GM12892 (cell line): ENCODE results near the gene S100A7A.

Source experiments
- POLR2A ChIP-seq: IDR thresholded peaks from 2 replicates; pipeline ENCODE4 v1.6.1; 2011; ENCODE audit warnings: low read depth, low read length, control low read depth
- POLR2AphosphoS5 ChIP-seq: IDR thresholded peaks from 2 replicates; pipeline ENCODE4 v1.6.1; 2011; ENCODE audit warnings: low read depth, low read length, control low read depth
- TAF1 ChIP-seq: IDR thresholded peaks from 2 replicates; pipeline ENCODE4 v1.6.1; 2011; ENCODE audit warnings: low read depth, mild to moderate bottlenecking, control low read depth, low read length, borderline replicate concordance

GRCh38 chr1:153389401-153389800, 26.9 kb upstream of the S100A7A start:
- no peak for TF ChIP-seq POLR2A
- no peak for TF ChIP-seq POLR2AphosphoS5
- no peak for TF ChIP-seq TAF1
